Stimulated activated CD4-positive, alpha-beta T cell treated with anti-CD3 and anti-CD28 coated beads, Interleukin-4, amount 100 ng/mL, for 24 hours (primary cell): ENCODE results near the gene TVP23B.
"Not testable (repeated sequence)": the region's sequence is repeated elsewhere in the genome, so short reads cannot be mapped to it uniquely, and the experiment has no call there.

Experiments
- DNase-seq: peaks from one replicate; pipeline ENCODE4 v3.0.0-alpha.2; 2020

Gene TVP23B

GRCh38 chr17:18794841-18795240 is 13.9 kb downstream of the TVP23B start:
- DNase-seq: not testable (repeated sequence)

- not testable (repeated sequence) for DNase-seq
These were observed 15.9 kb downstream of the TVP23B start for GRCh38 chr17:18796887-18797286.

- not testable (repeated sequence) for DNase-seq
These were observed 22.7 kb downstream of the TVP23B start for GRCh38 chr17:18803458-18804245.

- not testable (repeated sequence) for DNase-seq
These were observed 34.9 kb downstream of the TVP23B start for GRCh38 chr17:18815924-18816323.

- DNase-seq: peak; percentile 56
These were observed 35.7 kb downstream of the TVP23B start for GRCh38 chr17:18816489-18817371.

GRCh38 chr17:18821430-18821829 is 40.4 kb downstream of the TVP23B start:
- not testable (repeated sequence) for DNase-seq

GRCh38 chr17:18827613-18828012 is 46.6 kb downstream of the TVP23B start:
- not testable (repeated sequence) for DNase-seq

GRCh38 chr17:18848501-18848900 is 67.5 kb downstream of the TVP23B start:
- DNase-seq: no peak

GRCh38 chr17:18850679-18851078 is 69.7 kb downstream of the TVP23B start:
- DNase-seq: no peak

- no peak for DNase-seq
These were observed 70.2 kb downstream of the TVP23B start for GRCh38 chr17:18851201-18851600.

- no peak for DNase-seq
These were observed 74.0 kb downstream of the TVP23B start for GRCh38 chr17:18854956-18855355.

GRCh38 chr17:18855831-18856569 is 75.0 kb downstream of the TVP23B start:
- DNase-seq: peak; percentile 90
